Testis (tissue), 2 donors: Measurements from ENCODE around the gene GSX2.

Experiments
- POLR2A ChIP-seq: fragments of 450-650 bp; IDR thresholded peaks from one replicate; pipeline ENCODE4 v1.6.1; 2017; ENCODE audit warnings: antibody characterized with exemption, mild to moderate bottlenecking, moderate library complexity
- TF ChIP-seq, protein P1 (sequence below), 3 experiments: fragments of 450-650 bp in 2 of 3; fragments of 200-600 bp in 1 of 3; sonication (generic) in 1 of 3; IDR thresholded peaks; one replicate each; pipeline ENCODE4 v1.5.1; 2016 to 2019; ENCODE audit warnings: antibody characterized with exemption in 3 of 3, mild to moderate bottlenecking in 2 of 3, moderate library complexity in 1 of 3

DNA sequence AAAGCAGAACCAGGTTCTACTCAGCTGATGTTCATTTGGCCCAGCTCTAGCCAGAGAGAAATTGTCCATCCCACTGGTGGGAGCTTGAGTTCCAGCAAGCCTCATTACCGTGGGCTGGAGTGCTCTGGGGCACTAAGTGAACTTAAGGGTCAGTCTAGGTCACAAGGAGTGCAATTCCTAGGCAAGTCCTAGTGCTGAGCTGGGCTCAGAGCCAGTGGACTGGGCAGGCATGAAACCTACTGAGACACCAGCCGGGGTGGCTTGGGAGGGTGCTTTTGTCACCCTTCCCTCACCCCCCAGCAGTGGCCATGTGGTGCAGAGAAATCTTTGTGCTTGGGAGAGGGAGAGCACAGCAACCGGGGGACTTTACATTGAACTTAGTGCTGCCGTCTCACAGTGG is 39.4 kb downstream of the GSX2 start:
- TF ChIP-seq, protein P1, sequence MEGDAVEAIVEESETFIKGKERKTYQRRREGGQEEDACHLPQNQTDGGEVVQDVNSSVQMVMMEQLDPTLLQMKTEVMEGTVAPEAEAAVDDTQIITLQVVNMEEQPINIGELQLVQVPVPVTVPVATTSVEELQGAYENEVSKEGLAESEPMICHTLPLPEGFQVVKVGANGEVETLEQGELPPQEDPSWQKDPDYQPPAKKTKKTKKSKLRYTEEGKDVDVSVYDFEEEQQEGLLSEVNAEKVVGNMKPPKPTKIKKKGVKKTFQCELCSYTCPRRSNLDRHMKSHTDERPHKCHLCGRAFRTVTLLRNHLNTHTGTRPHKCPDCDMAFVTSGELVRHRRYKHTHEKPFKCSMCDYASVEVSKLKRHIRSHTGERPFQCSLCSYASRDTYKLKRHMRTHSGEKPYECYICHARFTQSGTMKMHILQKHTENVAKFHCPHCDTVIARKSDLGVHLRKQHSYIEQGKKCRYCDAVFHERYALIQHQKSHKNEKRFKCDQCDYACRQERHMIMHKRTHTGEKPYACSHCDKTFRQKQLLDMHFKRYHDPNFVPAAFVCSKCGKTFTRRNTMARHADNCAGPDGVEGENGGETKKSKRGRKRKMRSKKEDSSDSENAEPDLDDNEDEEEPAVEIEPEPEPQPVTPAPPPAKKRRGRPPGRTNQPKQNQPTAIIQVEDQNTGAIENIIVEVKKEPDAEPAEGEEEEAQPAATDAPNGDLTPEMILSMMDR (IDR thresholded peaks at IDR 0.05) = no peak
- no peak for TF ChIP-seq POLR2A
